IPS-15b (cell line): Measurements from ENCODE around the gene NUB1.

ENCODE experiments used
- H3K27me3 ChIP-seq: one replicate; pipeline ENCODE4 v1.6.1; 2013; ENCODE audit warnings: low read length; ENCODE audit not compliant: control insufficient read depth, insufficient read depth
- H3K36me3 ChIP-seq: one replicate; pipeline ENCODE4 v1.6.1; 2013; ENCODE audit warnings: low read length; ENCODE audit not compliant: control insufficient read depth, insufficient read depth
- H3K4me1 ChIP-seq: one replicate; pipeline ENCODE4 v1.6.1; 2013; ENCODE audit warnings: mild to moderate bottlenecking, low read length; ENCODE audit not compliant: control insufficient read depth, insufficient read depth
- H3K4me3 ChIP-seq: one replicate; pipeline ENCODE4 v1.5.1; 2013; ENCODE audit warnings: low read depth, low read length
- H3K9ac ChIP-seq: one replicate; pipeline ENCODE4 v1.6.1; 2013; ENCODE audit warnings: low read depth, mild to moderate bottlenecking, low read length
- H3K9me3 ChIP-seq: one replicate; pipeline ENCODE4 v1.6.1; 2013; ENCODE audit warnings: mild to moderate bottlenecking, low read length; ENCODE audit not compliant: control insufficient read depth, insufficient read depth

The NUB1 gene

DNA sequence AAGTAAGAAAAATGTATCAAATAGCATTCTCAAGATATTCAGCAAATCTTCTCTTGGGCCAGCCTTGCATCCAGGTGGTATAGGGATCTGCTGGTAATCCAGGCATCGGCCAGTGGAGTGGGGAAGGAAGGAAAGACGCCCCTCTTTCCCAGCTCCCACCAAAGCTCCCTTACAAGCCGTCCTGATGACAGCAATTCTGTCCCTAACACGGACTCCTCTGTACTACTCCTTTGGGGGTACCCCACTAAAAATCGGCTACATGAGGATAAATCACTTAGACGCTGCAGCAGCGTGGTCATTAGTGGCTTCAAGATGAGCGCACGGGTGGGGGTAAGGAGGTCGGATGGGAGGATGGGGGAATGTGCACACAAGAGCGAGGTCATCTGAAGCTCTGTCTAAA, 24.7 kb upstream of the NUB1 start:
- Histone ChIP-seq H3K4me1 (no peaks in the 10 kb centered on the region), H3K36me3 (no peaks in the 10 kb centered on the region), H3K9me3 (peaks cover 3% of the 10 kb centered on the region), H3K9ac (no peak overlapping the region), H3K27me3 (no peaks in the 10 kb centered on the region), H3K4me3 (no peak overlapping the region)

DNA sequence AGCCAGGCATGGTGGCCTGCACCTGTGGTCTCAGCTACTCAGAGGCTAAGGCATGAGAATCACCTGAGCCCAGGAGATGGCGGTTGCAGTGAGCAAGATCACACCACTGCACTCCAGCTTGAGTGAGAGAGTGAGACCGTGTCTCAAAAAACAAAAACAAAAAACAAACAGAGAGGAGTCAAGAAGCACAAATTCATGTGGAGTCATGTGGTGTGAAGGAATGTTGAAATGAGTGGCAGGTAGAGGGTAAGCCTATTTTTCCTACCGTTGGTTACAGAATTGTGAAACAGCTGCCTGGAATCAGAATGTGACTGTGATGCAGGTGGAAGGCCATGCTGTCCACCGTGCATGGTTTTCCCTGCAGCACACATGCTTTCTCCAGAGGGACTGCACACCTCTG, 23.7 kb upstream of the NUB1 start:
- Histone ChIP-seq H3K4me3 (no peak overlapping the region), H3K9ac (no peak overlapping the region)

DNA sequence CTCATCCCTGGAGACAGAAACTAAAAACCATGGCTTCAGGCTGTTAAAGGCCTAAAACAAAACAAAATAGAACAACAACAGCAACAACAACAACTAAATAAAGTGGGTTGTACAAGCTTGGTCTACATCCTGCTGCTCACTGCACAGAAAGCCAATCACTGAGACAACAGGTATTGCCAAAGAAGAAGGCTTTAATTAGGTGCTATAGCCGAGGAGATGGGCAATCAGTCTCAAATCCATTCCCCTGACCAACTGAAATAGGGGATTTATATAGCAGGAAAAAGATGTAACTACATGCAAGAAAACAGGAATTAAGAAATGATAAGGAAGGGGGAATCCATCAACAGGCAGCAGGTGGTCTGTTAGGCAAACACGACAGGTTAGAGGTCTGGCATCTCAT, 22.4 kb upstream of the NUB1 start:
- Histone ChIP-seq H3K9ac (no peak overlapping the region), H3K9me3 (no peaks in the 10 kb centered on the region), H3K27me3 (no peaks in the 10 kb centered on the region), H3K36me3 (no peaks in the 10 kb centered on the region), H3K4me1 (no peaks in the 10 kb centered on the region), H3K4me3 (no peak overlapping the region)

More for the DNA sequence above, 23.7 kb upstream of the NUB1 start:
- Histone ChIP-seq H3K36me3 (no peaks in the 10 kb centered on the region), H3K4me1 (no peaks in the 10 kb centered on the region), H3K27me3 (no peaks in the 10 kb centered on the region), H3K9me3 (no peaks in the 10 kb centered on the region)

DNA sequence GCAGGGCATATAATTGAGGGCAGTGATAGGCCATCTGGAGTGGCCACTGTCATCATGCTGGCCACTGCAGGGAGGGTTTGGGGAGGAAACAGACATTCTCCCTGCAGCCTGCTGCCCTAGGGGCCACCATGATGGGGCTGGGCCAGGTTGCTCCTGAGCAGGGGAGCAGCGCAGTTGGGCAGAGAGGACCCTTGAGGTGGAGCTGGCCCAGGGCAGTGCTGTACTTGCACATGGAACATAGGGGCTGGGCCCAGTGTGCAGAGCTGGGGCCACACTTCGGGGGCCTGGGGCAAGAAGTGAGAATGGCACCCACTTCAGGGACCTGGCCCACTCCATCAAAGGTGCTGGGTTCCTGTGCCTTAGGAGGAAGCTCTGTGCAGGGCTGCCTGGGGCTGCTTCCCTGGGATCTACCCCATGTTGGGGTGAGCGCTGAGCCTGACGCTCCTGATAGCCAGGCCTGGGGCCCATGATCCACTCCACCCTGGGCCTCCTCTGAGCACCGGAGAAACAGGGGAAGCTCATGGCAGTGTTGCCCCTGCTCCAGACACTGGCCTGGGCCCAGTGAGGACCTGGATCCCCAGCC, 21.3 kb upstream of the NUB1 start:
- Histone ChIP-seq H3K4me3 (no peak overlapping the region), H3K9me3 (no peaks in the 10 kb centered on the region), H3K4me1 (no peaks in the 10 kb centered on the region), H3K9ac (no peak overlapping the region), H3K36me3 (no peaks in the 10 kb centered on the region), H3K27me3 (no peaks in the 10 kb centered on the region)

DNA sequence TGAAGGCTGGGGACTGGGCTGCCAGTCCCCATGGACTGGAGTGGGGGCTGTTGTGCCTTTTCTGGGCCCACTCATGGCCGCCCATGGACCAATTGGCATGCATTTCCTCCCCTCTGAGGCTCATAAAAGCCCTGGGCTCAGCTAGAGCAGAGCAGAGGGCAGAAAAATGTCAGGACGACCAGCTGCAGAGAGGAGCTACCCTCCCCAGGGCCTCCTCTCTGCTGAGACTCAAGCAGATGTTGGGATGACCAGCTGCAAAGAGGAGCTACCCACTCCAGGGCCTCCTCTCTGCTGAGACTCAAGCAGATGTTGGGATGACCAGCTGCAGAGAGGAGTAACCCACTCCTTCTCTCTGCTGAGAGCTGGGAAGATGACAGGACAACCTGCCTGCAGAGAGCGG, 20.3 kb upstream of the NUB1 start:
- Histone ChIP-seq H3K4me3 (no peak overlapping the region), H3K27me3 (no peaks in the 10 kb centered on the region)

DNA sequence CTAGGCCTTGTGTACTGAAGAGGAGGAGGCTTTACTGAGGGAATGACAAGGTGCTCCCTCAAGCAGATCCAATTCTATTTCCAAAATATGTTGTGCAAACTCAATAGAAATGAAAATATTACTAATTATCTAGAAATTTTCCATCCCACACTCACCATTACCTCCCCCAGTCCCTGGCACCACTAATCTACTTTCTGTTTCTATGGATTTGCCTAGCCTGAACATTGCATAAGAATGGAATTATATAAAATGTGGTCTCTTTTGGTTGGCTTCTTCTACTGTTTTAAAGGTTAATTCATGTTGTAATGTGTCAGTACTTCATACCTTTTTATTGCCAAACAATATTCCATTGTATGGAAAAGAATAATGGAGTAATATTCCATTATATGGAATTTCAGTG, 18.7 kb upstream of the NUB1 start:
- H3K9ac ChIP-seq, result no peak overlapping the region
- no peaks in the 10 kb centered on the region for H3K27me3 ChIP-seq
- H3K4me1 ChIP-seq, result no peaks in the 10 kb centered on the region
- no peak overlapping the region for H3K4me3 ChIP-seq
- no peaks in the 10 kb centered on the region for H3K9me3 ChIP-seq
- H3K36me3 ChIP-seq, result no peaks in the 10 kb centered on the region

More for the DNA sequence above, 20.3 kb upstream of the NUB1 start:
- Histone ChIP-seq H3K4me1 (no peaks in the 10 kb centered on the region), H3K9me3 (no peaks in the 10 kb centered on the region), H3K36me3 (no peaks in the 10 kb centered on the region), H3K9ac (no peak overlapping the region)

DNA sequence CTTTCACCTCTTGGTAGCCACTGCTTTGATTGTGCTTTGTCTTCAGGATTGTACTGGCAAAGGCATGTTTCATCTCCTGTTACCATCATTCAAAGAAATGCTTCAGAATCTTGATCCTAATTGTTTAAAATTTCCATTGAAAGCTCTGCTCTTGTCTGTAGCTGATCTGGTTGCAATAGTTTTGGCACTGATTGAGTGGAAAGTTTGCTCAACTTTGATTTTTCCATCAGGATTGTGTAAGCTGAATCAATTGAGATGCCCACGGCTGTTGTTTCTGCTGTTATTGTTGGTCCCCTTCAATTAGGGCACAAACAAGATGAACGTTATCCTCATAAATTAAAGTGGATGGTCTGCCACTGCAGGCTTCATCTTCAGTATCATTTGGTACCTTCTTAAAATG, 14.6 kb upstream of the NUB1 start:
- H3K9ac ChIP-seq, result no peak overlapping the region
- no peak overlapping the region for H3K4me3 ChIP-seq
- peaks cover 8% of the 10 kb centered on the region for H3K4me1 ChIP-seq
- no peaks in the 10 kb centered on the region for H3K27me3 ChIP-seq
- H3K9me3 ChIP-seq, result no peaks in the 10 kb centered on the region
- H3K36me3 ChIP-seq, result no peaks in the 10 kb centered on the region

DNA sequence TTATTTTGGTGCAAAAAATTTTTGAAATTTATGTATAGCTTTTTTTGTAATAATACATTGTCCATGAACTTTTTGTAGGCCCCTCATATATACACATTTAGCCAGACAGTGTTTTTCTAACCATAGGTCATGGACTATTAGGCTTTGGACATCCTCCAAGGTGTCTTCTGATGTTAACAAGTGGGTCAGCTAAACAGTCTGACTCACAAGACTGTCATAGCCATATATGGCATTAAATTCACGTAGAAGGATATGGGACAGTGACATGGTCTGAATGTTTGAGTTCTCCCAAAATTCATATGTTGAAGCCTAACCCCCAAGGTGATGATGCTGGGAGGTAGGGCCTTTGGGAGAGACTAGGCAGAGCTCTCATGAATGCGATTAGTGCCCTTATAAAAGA, 14.0 kb upstream of the NUB1 start:
- H3K9me3 ChIP-seq, result no peaks in the 10 kb centered on the region
- no peak overlapping the region for H3K4me3 ChIP-seq
- H3K4me1 ChIP-seq, result peaks cover 8% of the 10 kb centered on the region
- no peaks in the 10 kb centered on the region for H3K36me3 ChIP-seq
- H3K27me3 ChIP-seq, result no peaks in the 10 kb centered on the region
- no peak overlapping the region for H3K9ac ChIP-seq

DNA sequence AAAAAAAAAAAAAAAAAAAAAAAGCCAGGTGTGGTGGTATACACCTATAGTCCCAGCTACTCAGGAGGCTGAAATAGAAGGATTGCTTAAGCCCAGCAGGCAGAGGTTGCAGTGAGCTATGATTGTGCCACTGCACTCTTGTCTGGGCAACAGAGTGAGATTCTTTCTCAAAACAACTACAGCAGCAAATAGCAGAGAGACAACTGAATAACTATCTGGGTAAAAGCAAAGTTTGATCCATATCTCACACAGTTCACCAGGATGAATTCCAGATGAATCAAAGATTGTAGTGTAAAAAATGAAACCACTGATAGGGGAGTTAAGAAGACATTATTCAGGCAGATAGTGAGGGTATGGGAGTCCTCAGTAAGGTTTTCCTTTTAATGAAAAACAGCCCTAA, 11.4 kb upstream of the NUB1 start:
- Histone ChIP-seq H3K4me1 (peaks cover 8% of the 10 kb centered on the region), H3K4me3 (no peak overlapping the region), H3K27me3 (no peaks in the 10 kb centered on the region), H3K9me3 (no peaks in the 10 kb centered on the region), H3K36me3 (no peaks in the 10 kb centered on the region), H3K9ac (no peak overlapping the region)

DNA sequence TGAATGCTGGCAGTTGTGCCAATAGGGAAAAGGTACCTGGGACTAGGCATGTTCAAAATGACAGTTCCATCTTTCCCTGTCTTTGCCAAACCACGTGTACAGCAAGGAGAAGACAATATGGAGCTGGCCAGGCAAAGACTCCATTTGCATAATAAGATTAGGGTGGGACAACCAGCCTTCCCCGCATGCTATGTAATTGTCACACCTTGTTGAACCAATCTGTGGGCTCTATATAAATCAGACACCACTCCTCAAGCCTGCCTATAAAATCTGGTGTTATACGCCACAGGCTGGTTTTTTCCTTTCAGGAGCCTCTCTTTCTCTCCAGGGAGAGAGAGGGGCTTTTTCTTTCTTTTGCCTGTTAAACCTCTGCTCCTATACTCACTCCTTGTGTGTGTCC, 11.0 kb upstream of the NUB1 start:
- H3K4me3 ChIP-seq, result no peak overlapping the region
- H3K27me3 ChIP-seq, result no peaks in the 10 kb centered on the region
- H3K4me1 ChIP-seq, result peaks cover 8% of the 10 kb centered on the region
- no peaks in the 10 kb centered on the region for H3K36me3 ChIP-seq
- H3K9me3 ChIP-seq, result no peaks in the 10 kb centered on the region
- H3K9ac ChIP-seq, result no peak overlapping the region

DNA sequence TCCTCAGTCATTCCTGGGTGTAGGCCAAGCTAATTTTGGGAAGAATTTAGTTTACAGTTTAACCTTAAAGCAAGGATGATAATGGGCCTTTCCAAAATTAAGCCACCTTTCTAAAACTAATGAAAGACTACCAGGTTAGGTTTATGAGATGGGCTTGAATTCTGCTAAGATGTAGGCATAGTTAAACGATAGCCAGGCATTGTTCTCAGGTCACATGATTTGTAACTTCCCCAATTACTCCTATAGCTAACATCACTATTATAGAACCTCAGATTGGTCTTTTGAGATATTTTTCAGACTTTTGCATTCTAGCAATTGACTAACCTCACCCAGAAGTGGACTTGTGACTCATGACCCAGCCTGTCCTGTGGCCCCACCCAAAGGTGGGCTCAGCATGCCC, 7.0 kb upstream of the NUB1 start:
- no peaks in the 10 kb centered on the region for H3K4me1 ChIP-seq
- no peak overlapping the region for H3K9ac ChIP-seq
- H3K36me3 ChIP-seq, result no peaks in the 10 kb centered on the region
- no peaks in the 10 kb centered on the region for H3K27me3 ChIP-seq
- no peak overlapping the region for H3K4me3 ChIP-seq
- H3K9me3 ChIP-seq, result no peaks in the 10 kb centered on the region

DNA sequence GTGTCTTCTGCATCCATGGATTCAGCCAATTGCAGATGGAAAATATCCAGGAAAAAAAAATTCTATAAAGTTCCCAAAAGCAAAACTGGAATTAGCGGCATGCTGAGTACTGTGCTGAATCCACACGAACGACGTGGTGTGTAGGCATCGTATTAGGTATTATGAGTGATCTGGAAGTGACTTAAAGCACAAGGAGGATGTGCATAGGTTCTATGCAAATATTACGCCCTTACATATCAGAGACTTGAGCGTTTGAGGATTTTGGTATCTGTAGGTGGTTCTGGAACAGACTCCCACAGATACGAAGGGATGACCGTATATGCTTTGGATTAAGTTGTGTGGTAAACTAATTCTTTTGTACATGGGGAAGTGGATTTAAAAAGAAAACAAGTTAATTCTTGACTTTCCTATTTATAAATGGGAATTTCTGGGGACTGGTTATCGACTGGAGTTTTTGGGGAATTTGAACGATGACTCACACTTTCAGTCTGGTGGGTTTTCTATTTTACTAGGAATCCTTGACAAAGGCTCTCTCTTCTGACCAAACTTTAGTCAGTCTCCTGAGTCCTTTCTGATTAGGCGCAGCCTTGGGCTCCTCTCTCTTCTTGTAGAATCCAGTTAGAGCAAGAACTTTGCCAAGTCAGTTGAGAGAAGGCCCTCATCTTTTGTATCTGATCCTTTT, 5.4 kb upstream of the NUB1 start:
- no peaks in the 10 kb centered on the region for H3K36me3 ChIP-seq
- no peak overlapping the region for H3K9ac ChIP-seq
- H3K4me1 ChIP-seq, result no peaks in the 10 kb centered on the region
- H3K4me3 ChIP-seq, result no peak overlapping the region
- no peaks in the 10 kb centered on the region for H3K27me3 ChIP-seq
- H3K9me3 ChIP-seq, result no peaks in the 10 kb centered on the region
